Fibroblast of lung (primary cell): ENCODE results near the gene GCAT. TPM values are rescaled to one million over a fixed set of nuclear protein-coding genes. Genes with fewer than 3 reads are reported as not detected.

Source experiments
- DNase-seq, 2 donors: peaks; one replicate each; pipeline versions ENCODE4 v3.0.0 to v3.0.0-alpha.2; 2010; ENCODE audit warnings: low read depth in 2 of 2
- H2AFZ ChIP-seq: 2 replicates; pipeline ENCODE4 v1.5.1; 2012; ENCODE audit warnings: low read length, control low read depth, inconsistent platforms
- H3K27ac ChIP-seq: 2 replicates; pipeline ENCODE4 v1.5.1; 2011; ENCODE audit warnings: low read length, control low read depth; ENCODE audit not compliant: insufficient read depth
- H3K27me3 ChIP-seq: 2 replicates; pipeline ENCODE4 v1.5.1; 2011; ENCODE audit warnings: mild to moderate bottlenecking, low read length; ENCODE audit not compliant: control insufficient read depth, insufficient read depth
- H3K36me3 ChIP-seq: 2 replicates; pipeline ENCODE4 v1.5.1; 2011; ENCODE audit warnings: low read length; ENCODE audit not compliant: control insufficient read depth, insufficient read depth
- H3K4me1 ChIP-seq: 2 replicates; pipeline ENCODE4 v1.5.1; 2011; ENCODE audit warnings: low read length; ENCODE audit not compliant: control insufficient read depth, insufficient read depth; ENCODE audit errors: extremely low read depth
- H3K4me2 ChIP-seq: 2 replicates; pipeline ENCODE4 v1.5.1; 2011; ENCODE audit warnings: low read length, control low read depth; ENCODE audit not compliant: insufficient read depth; ENCODE audit errors: extremely low read depth
- H3K4me3 ChIP-seq, 4 experiments: fragments of 200-600 bp in 1 of 4; sonication (generic) in 1 of 4; replicated peaks in 1 of 4; 2 replicates each; pipeline ENCODE4 v1.5.1; 2011 to 2016; ENCODE audit warnings: low read length in 4 of 4, low read depth in 3 of 4, mild to moderate bottlenecking in 3 of 4, control low read depth in 2 of 4, inconsistent platforms in 1 of 4, mixed read lengths in 1 of 4; ENCODE audit not compliant: insufficient read depth in 1 of 4; ENCODE audit errors: control extremely low read depth in 1 of 4
- H3K79me2 ChIP-seq: 2 replicates; pipeline ENCODE4 v1.5.1; 2012; ENCODE audit warnings: mild to moderate bottlenecking, low read length, inconsistent platforms; ENCODE audit not compliant: control insufficient read depth, insufficient read depth
- H3K9ac ChIP-seq: 2 replicates; pipeline ENCODE4 v1.5.1; 2011; ENCODE audit warnings: mild to moderate bottlenecking, low read length, control low read depth; ENCODE audit not compliant: insufficient read depth
- H3K9me3 ChIP-seq: 2 replicates; pipeline ENCODE4 v1.5.1; 2012; ENCODE audit warnings: low read depth, low read length; ENCODE audit not compliant: control insufficient read depth, insufficient read depth
- H4K20me1 ChIP-seq: 2 replicates; pipeline ENCODE4 v1.5.1; 2011; ENCODE audit warnings: low read length; ENCODE audit not compliant: control insufficient read depth, insufficient read depth; ENCODE audit errors: extremely low read depth
- CTCF ChIP-seq, 2 donors: IDR thresholded peaks in 1 of 2; conservative IDR thresholded peaks in 1 of 2; 1 replicate in 1 of 2; 2 replicates in 1 of 2; pipeline ENCODE4 v1.5.1; 2011 to 2012; ENCODE audit warnings: low read length in 2 of 2, control low read depth in 1 of 2, inconsistent platforms in 1 of 2, low read depth in 1 of 2, mild to moderate bottlenecking in 1 of 2
- EZH2 ChIP-seq: IDR thresholded peaks from 2 replicates; pipeline ENCODE4 v1.5.1; 2012; ENCODE audit warnings: low read length, control low read depth, mild to moderate bottlenecking; ENCODE audit errors: missing control alignments
- polyA plus RNA-seq, 2 donors: library from polyadenylated mRNA; depleted of rRNA in 1 of 2; stranded (reverse) in 1 of 2; unstranded in 1 of 2; fragments of >200 nt; gene quantifications; 2 replicates each; pipeline ENCODE4 v1.2.1, GENCODE V29; 2011 to 2012; ENCODE audit warnings: missing spikeins in 1 of 2
- total RNA-seq: library from RNA; depleted of rRNA; stranded (reverse); fragments of >200 nt; gene quantifications from 2 replicates; pipeline ENCODE4 v1.2.1, GENCODE V29; 2014

The GCAT gene
- total and polyA plus RNA-seq, 2 donors (not counting 1 experiment from before 2014, with no cell fraction given): 6.6 to 11.9 TPM

GRCh38 chr22:37778370-37779009 is 29.2 kb upstream of the GCAT start:
- H3K4me1 ChIP-seq: peaks cover 31% of the 10 kb centered on the region
- no peak overlapping the region for H3K27ac ChIP-seq
- no peak overlapping the region for H2AFZ ChIP-seq
- no peaks in the 10 kb centered on the region for H4K20me1 ChIP-seq
- no peak overlapping the region for H3K4me3 ChIP-seq
- H3K9ac ChIP-seq: no peak overlapping the region
- H3K4me2 ChIP-seq: no peak overlapping the region
- H3K79me2 ChIP-seq: no peaks in the 10 kb centered on the region
- no peaks in the 10 kb centered on the region for H3K9me3 ChIP-seq
- no peak for DNase-seq
- no peak for TF ChIP-seq CTCF (conservative IDR thresholded peaks at IDR 0.05 in 1 of 2, IDR thresholded peaks at IDR 0.05 in 1 of 2; ENCODE audit: low read depth in 1 of 2, low read length in 2 of 2)
- no peaks in the 10 kb centered on the region for H3K27me3 ChIP-seq
- peaks cover 7% of the 10 kb centered on the region for H3K36me3 ChIP-seq

GRCh38 chr22:37781434-37782059 is 26.2 kb upstream of the GCAT start:
- Histone ChIP-seq H3K4me3 (no peak overlapping the region), H4K20me1 (no peaks in the 10 kb centered on the region), H3K79me2 (no peaks in the 10 kb centered on the region), H3K4me1 (peaks cover 16% of the 10 kb centered on the region), H3K9ac (no peak overlapping the region), H3K27me3 (no peaks in the 10 kb centered on the region), H2AFZ (no peak overlapping the region), H3K36me3 (no peaks in the 10 kb centered on the region), H3K27ac (no peak overlapping the region), H3K9me3 (no peaks in the 10 kb centered on the region), H3K4me2 (no peak overlapping the region)
- DNase-seq: no peak
- TF ChIP-seq CTCF (conservative IDR thresholded peaks at IDR 0.05 in 1 of 2, IDR thresholded peaks at IDR 0.05 in 1 of 2; ENCODE audit: low read depth in 1 of 2, low read length in 2 of 2) (peak; percentile 26 to 32), EZH2 (no peak)

DNA sequence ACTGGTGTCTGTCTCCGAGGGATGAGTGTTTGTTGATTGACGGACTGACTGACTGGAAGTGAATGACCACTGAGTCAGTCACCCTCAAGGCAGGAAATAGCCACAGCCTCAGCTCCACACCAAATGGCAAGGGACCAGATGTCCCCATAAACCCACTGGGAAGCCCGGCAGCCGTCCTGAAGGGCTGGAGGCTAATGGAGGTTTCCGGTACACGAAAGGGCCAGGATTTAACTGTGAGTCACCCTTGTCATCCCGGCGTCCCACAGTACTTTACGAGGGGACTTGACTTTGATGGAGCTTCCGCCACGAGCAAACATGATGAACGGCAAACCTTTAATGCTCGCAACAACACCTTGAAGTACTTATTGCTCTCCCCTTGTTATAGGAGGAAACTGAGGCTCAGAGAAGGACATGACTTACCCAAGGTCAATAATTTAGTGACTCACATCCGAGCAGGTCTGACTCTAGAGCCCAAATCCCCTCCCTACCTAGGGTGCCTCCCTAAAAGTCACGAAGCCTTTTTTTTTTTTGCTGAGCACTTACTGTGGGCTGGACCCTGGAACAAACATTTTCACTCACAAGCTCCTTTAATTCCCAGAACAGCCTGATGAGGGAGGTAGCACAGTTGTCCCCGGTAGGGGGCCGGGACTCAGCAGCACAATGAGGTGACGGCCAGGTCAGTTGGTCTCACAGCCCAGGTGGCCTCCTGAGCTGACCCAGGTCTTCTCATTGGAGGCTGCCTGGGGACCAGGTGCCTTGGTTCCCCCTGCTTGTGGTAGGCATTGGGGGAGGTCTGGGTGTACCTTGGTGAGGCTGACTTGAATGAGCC is 25.2 kb upstream of the GCAT start:
- H3K4me3 ChIP-seq: no peak overlapping the region
- DNase-seq: peak in 1 of 2 donors; percentile 47
- H3K27ac ChIP-seq: no peak overlapping the region
- H3K9ac ChIP-seq: no peak overlapping the region
- no peaks in the 10 kb centered on the region for H3K27me3 ChIP-seq
- no peak overlapping the region for H2AFZ ChIP-seq
- H4K20me1 ChIP-seq: no peaks in the 10 kb centered on the region
- no peak overlapping the region for H3K4me2 ChIP-seq
- no peaks in the 10 kb centered on the region for H3K36me3 ChIP-seq
- H3K9me3 ChIP-seq: no peaks in the 10 kb centered on the region
- peaks cover 8% of the 10 kb centered on the region for H3K4me1 ChIP-seq
- TF ChIP-seq EZH2: no peak
- TF ChIP-seq CTCF (conservative IDR thresholded peaks at IDR 0.05 in 1 of 2, IDR thresholded peaks at IDR 0.05 in 1 of 2; ENCODE audit: low read depth in 1 of 2, low read length in 2 of 2): peak in 1 of 2 donors; percentile 2
- no peaks in the 10 kb centered on the region for H3K79me2 ChIP-seq
